Bronchial epithelial cell (primary cell): ENCODE measurements around the gene AOAH. TPM values are rescaled to one million over a fixed set of nuclear protein-coding genes. Genes with fewer than 3 reads are reported as not detected.

Experiments used
- DNase-seq: peaks from one replicate; pipeline ENCODE4 v3.0.0-alpha.2; 2010; ENCODE audit warnings: low read depth
- FAIRE-seq: peaks from 2 replicates; lab custom pipeline; 2011; peaks lifted over from hg19 to GRCh38; lab: Jason Lieb, UNC
- H3K27me3 ChIP-seq: 2 replicates; pipeline ENCODE4 v1.5.1; 2011; ENCODE audit warnings: low read length; ENCODE audit not compliant: control insufficient read depth, insufficient read depth
- H3K36me3 ChIP-seq: 2 replicates; pipeline ENCODE4 v1.5.1; 2011; ENCODE audit warnings: low read length; ENCODE audit not compliant: control insufficient read depth, insufficient read depth
- H3K4me3 ChIP-seq: 2 replicates; pipeline ENCODE4 v1.5.1; 2011; ENCODE audit warnings: mild to moderate bottlenecking, low read depth, low read length, control low read depth
- total RNA-seq: library from RNA; depleted of rRNA; stranded (reverse); fragments of >200 nt; gene quantifications from 2 replicates; pipeline ENCODE4 v1.2.1, GENCODE V29; 2014
- TF ChIP-seq, protein P1 (sequence below): IDR thresholded peaks from 2 replicates; pipeline ENCODE4 v1.5.1; 2011; ENCODE audit warnings: mild to moderate bottlenecking, moderate library complexity, low read length, control low read depth, inconsistent platforms; ENCODE audit not compliant: insufficient read depth, severe bottlenecking

Gene AOAH
- total RNA-seq, 1 donor from 2014 or later: not detected

GRCh38 chr7:36635091-36635490 is 89.2 kb downstream of the AOAH start:
- peaks cover 1% of the 10 kb centered on the region for H3K27me3 ChIP-seq
- H3K4me3 ChIP-seq: no peak overlapping the region
- no peak for DNase-seq
- no peak for FAIRE-seq
- H3K36me3 ChIP-seq: no peaks in the 10 kb centered on the region
- TF ChIP-seq, protein P1, sequence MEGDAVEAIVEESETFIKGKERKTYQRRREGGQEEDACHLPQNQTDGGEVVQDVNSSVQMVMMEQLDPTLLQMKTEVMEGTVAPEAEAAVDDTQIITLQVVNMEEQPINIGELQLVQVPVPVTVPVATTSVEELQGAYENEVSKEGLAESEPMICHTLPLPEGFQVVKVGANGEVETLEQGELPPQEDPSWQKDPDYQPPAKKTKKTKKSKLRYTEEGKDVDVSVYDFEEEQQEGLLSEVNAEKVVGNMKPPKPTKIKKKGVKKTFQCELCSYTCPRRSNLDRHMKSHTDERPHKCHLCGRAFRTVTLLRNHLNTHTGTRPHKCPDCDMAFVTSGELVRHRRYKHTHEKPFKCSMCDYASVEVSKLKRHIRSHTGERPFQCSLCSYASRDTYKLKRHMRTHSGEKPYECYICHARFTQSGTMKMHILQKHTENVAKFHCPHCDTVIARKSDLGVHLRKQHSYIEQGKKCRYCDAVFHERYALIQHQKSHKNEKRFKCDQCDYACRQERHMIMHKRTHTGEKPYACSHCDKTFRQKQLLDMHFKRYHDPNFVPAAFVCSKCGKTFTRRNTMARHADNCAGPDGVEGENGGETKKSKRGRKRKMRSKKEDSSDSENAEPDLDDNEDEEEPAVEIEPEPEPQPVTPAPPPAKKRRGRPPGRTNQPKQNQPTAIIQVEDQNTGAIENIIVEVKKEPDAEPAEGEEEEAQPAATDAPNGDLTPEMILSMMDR: no peak

DNA sequence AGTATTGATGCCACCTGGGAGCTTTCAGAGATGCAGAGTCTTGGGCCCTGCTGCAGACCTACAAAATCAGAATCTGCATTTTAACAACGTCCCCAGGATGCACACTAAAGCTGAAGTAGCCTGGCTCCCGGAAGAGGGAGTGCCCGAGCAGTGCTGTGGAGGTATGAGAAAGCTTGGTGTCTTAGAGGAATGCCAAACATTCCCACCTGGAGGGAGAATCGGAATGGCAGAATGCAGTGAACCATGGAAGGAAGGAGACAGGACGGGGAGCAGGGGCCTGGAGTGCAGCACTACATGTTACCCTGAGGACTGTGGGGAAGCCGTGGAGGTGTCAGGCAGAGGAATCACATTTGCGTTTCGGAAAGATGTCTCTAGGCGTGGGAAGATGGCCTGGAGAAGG is 90.9 kb downstream of the AOAH start:
- TF ChIP-seq, protein P1: no peak
- FAIRE-seq (peak; percentile 47), DNase-seq (no peak)
- H3K4me3 ChIP-seq: no peak overlapping the region
- H3K27me3 ChIP-seq: peaks cover 1% of the 10 kb centered on the region
- no peaks in the 10 kb centered on the region for H3K36me3 ChIP-seq

DNA sequence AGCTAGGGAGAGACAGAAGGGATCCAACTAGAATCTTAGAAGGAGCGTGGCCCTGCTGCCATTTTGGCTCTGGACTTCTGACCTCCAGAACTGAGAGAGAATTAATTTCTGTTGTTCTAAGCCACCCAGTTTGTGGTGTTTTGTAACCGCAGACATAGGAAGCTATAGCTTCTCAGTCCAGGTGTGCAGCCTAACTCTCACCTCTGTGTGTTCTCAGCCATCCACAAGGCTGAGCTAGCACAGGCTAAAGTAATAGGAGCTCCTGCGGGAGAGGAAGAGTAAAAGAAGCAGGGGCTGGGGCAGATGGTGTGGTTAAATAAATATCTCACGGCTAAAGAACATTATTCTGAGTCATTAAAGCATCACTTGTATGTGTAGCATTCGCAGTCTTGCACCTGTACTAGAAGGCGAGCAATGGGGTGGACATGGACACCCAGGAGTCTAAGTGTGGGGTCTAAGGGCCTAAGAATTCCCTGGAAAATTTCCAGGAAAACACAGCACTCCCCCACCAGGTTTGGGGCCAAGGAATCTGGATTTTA is 94.1 kb downstream of the AOAH start:
- Histone ChIP-seq H3K36me3 (no peaks in the 10 kb centered on the region), H3K27me3 (no peaks in the 10 kb centered on the region), H3K4me3 (no peak overlapping the region)
- no peak for FAIRE-seq
- DNase-seq: no peak
- TF ChIP-seq, protein P1: no peak

DNA sequence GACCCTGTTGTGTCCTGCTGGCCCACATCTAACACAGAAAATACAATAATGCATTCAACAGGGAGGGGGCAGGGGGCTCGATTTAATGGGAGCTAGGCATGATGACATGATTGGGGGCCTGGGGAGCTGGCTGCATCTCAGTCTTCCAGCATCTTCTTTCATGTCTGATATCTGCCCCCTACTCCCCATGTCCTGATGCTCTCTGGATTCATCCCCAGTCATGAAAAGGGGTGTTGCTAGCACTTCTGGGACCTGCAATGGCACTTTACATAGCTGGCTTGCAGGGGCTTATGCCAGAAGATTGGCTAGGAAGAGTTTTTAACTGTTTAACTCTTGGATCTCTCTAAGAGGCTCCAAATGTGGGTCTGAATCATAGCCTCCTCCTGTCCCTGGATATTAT is 94.9 kb downstream of the AOAH start:
- Histone ChIP-seq H3K36me3 (no peaks in the 10 kb centered on the region), H3K4me3 (no peak overlapping the region), H3K27me3 (no peaks in the 10 kb centered on the region)
- DNase-seq: no peak
- TF ChIP-seq, protein P1: no peak
- FAIRE-seq: no peak

- FAIRE-seq (no peak), DNase-seq (no peak)
- Histone ChIP-seq H3K4me3 (no peak overlapping the region), H3K27me3 (no peaks in the 10 kb centered on the region), H3K36me3 (no peaks in the 10 kb centered on the region)
- TF ChIP-seq, protein P1: no peak
These were observed 96.5 kb downstream of the AOAH start for GRCh38 chr7:36627836-36628235.

- TF ChIP-seq, protein P1: no peak
- no peak for FAIRE-seq
- Histone ChIP-seq H3K36me3 (no peaks in the 10 kb centered on the region), H3K27me3 (no peaks in the 10 kb centered on the region), H3K4me3 (no peak overlapping the region)
- DNase-seq: no peak
These were observed 98.2 kb downstream of the AOAH start for GRCh38 chr7:36626111-36626510.
